ENCODE data around the gene CHAT. TPM values are rescaled to one million over a fixed set of nuclear protein-coding genes. Genes with fewer than 3 reads are reported as not detected.

Gene CHAT
- total RNA-seq, 1 donor from 2014 or later, result not detected

GRCh38 chr10:49617121-49618020, 3.5 kb downstream of the CHAT start:
- Mint-ChIP-seq H3K9me3 (no peaks in the 10 kb centered on the region), H3K4me1 (no peaks in the 10 kb centered on the region), H3K36me3 (no peaks in the 10 kb centered on the region), H3K27ac (no peak overlapping the region), H3K4me3 (no peak overlapping the region), H3K27me3 (ENCODE audit: low read depth) (peaks cover 96% of the 10 kb centered on the region)
- TF ChIP-seq CTCF (IDR thresholded peaks at IDR 0.05; ENCODE audit: unreplicated experiment), result no peak
- peak in 1 of 2 experiments; percentile 8 for DNase-seq (ENCODE audit: low spot score in 2 of 2, unreplicated experiment in 2 of 2)

DNA sequence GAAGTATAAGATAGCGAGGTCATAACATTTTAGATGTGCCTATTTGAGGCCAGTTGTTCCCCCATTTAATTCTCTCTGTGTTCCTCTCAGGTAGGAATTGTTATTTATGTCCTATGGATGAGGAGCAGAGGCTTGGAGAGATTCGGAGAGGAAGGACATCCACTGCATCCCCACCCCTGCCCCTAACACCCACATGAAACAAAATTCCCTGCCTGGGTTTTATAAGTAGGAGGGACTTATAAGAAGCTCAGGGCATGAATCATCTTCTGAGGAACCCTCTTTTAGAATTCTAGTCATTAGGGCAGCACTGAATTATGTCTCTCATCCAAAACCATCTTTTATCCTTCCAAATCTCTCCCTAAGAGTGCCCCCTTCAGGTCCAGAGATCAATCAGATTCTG, 5.0 kb downstream of the CHAT start:
- TF ChIP-seq CTCF (IDR thresholded peaks at IDR 0.05; ENCODE audit: unreplicated experiment), result no peak
- peaks cover 92% of the 10 kb centered on the region for H3K27me3 Mint-ChIP-seq (ENCODE audit: low read depth)
- H3K9me3 Mint-ChIP-seq, result no peaks in the 10 kb centered on the region
- H3K4me1 Mint-ChIP-seq, result no peaks in the 10 kb centered on the region
- DNase-seq (ENCODE audit: low spot score in 2 of 2, unreplicated experiment in 2 of 2), result no peak
- no peak overlapping the region for H3K27ac Mint-ChIP-seq
- H3K4me3 Mint-ChIP-seq, result no peak overlapping the region
- no peaks in the 10 kb centered on the region for H3K36me3 Mint-ChIP-seq

GRCh38 chr10:49619613-49620012, 5.8 kb downstream of the CHAT start:
- Mint-ChIP-seq H3K4me1 (no peaks in the 10 kb centered on the region), H3K9me3 (no peaks in the 10 kb centered on the region), H3K4me3 (no peak overlapping the region), H3K27me3 (ENCODE audit: low read depth) (peaks cover 92% of the 10 kb centered on the region), H3K36me3 (no peaks in the 10 kb centered on the region), H3K27ac (no peak overlapping the region)
- no peak for DNase-seq (ENCODE audit: low spot score in 2 of 2, unreplicated experiment in 2 of 2)
- no peak for TF ChIP-seq CTCF (IDR thresholded peaks at IDR 0.05; ENCODE audit: unreplicated experiment)

GRCh38 chr10:49620286-49620810, 6.5 kb downstream of the CHAT start:
- DNase-seq (ENCODE audit: low spot score in 2 of 2, unreplicated experiment in 2 of 2), result no peak
- Mint-ChIP-seq H3K36me3 (no peaks in the 10 kb centered on the region), H3K4me1 (no peaks in the 10 kb centered on the region), H3K27ac (no peak overlapping the region), H3K27me3 (ENCODE audit: low read depth) (peaks cover 92% of the 10 kb centered on the region), H3K9me3 (no peaks in the 10 kb centered on the region), H3K4me3 (no peak overlapping the region)
- no peak for TF ChIP-seq CTCF (IDR thresholded peaks at IDR 0.05; ENCODE audit: unreplicated experiment)

- Mint-ChIP-seq H3K27ac (no peak overlapping the region), H3K27me3 (ENCODE audit: low read depth) (peaks cover 92% of the 10 kb centered on the region)
- no peak for TF ChIP-seq CTCF (IDR thresholded peaks at IDR 0.05; ENCODE audit: unreplicated experiment)
Observed at GRCh38 chr10:49620841-49621378, 7.1 kb downstream of the CHAT start.

More at GRCh38 chr10:49620841-49621378, 7.1 kb downstream of the CHAT start:
- Mint-ChIP-seq H3K36me3 (no peaks in the 10 kb centered on the region), H3K4me1 (no peaks in the 10 kb centered on the region), H3K9me3 (no peaks in the 10 kb centered on the region), H3K4me3 (no peak overlapping the region)
- no peak for DNase-seq (ENCODE audit: low spot score in 2 of 2, unreplicated experiment in 2 of 2)
